H9 (cell line): Measurements from ENCODE around the gene ZBTB20. TPM values are rescaled to one million over a fixed set of nuclear protein-coding genes. Genes with fewer than 3 reads are reported as not detected.

ENCODE experiments used
- DNase-seq: peaks from one replicate; pipeline ENCODE4 v3.0.0-alpha.2; 2017
- H2AFZ ChIP-seq: one replicate; pipeline ENCODE4 v1.6.1; 2013; ENCODE audit warnings: mild to moderate bottlenecking, low read length, control low read depth, moderate library complexity
- H2AK5ac ChIP-seq: 2 replicates; pipeline ENCODE4 v1.6.1; 2013; ENCODE audit warnings: low read length, control low read depth, mixed read lengths; ENCODE audit not compliant: insufficient read length
- H2BK120ac ChIP-seq: one replicate; pipeline ENCODE4 v1.6.1; 2013; ENCODE audit warnings: low read depth, mild to moderate bottlenecking, low read length, control low read depth, inconsistent platforms; ENCODE audit not compliant: poor library complexity, severe bottlenecking
- H2BK12ac ChIP-seq: 2 replicates; pipeline ENCODE4 v1.6.1; 2013; ENCODE audit warnings: low read length, control low read depth, mixed read lengths, low read depth; ENCODE audit not compliant: insufficient read length
- H2BK15ac ChIP-seq: 2 replicates; pipeline ENCODE4 v1.6.1; 2013; ENCODE audit warnings: low read depth, low read length, control low read depth
- H2BK20ac ChIP-seq: one replicate; pipeline ENCODE4 v1.6.1; 2013; ENCODE audit warnings: low read depth, mild to moderate bottlenecking, low read length, control low read depth, inconsistent platforms; ENCODE audit not compliant: poor library complexity, severe bottlenecking
- H2BK5ac ChIP-seq: 2 replicates; pipeline ENCODE4 v1.6.1; 2013; ENCODE audit warnings: low read length, control low read depth, mixed read lengths; ENCODE audit not compliant: insufficient read length
- H3K14ac ChIP-seq: 2 replicates; pipeline ENCODE4 v1.6.1; 2013; ENCODE audit warnings: low read length, control low read depth; ENCODE audit not compliant: insufficient read depth
- H3K18ac ChIP-seq: 2 replicates; pipeline ENCODE4 v1.6.1; 2013; ENCODE audit warnings: low read depth, mild to moderate bottlenecking, mixed read lengths, low read length, control low read depth; ENCODE audit not compliant: insufficient read length
- H3K23ac ChIP-seq: 2 replicates; pipeline ENCODE4 v1.6.1; 2013; ENCODE audit warnings: low read length, control low read depth, mixed read lengths, low read depth; ENCODE audit not compliant: insufficient read length
- H3K23me2 ChIP-seq: 2 replicates; pipeline ENCODE4 v1.6.1; 2013; ENCODE audit warnings: low read depth, mild to moderate bottlenecking, mixed read lengths, low read length, control low read depth; ENCODE audit not compliant: insufficient read length, poor library complexity, severe bottlenecking
- H3K27ac ChIP-seq: 2 replicates; pipeline ENCODE4 v1.5.1; 2013; ENCODE audit warnings: low read length, control low read depth, mixed read lengths, low read depth; ENCODE audit not compliant: insufficient read length
- H3K27me3 ChIP-seq: 2 replicates; pipeline ENCODE4 v1.6.1; 2013; ENCODE audit warnings: low read length, control low read depth, inconsistent platforms; ENCODE audit not compliant: insufficient read depth
- H3K4ac ChIP-seq: 2 replicates; pipeline ENCODE4 v1.6.1; 2013; ENCODE audit warnings: low read depth, mild to moderate bottlenecking, control low read depth, inconsistent platforms, low read length, moderate library complexity
- H3K4me1 ChIP-seq: 2 replicates; pipeline ENCODE4 v1.6.1; 2013; ENCODE audit warnings: low read length, control low read depth, inconsistent platforms; ENCODE audit not compliant: insufficient read depth
- H3K4me2 ChIP-seq: 2 replicates; pipeline ENCODE4 v1.6.1; 2013; ENCODE audit warnings: low read length, control low read depth, mixed read lengths; ENCODE audit not compliant: insufficient read length, insufficient read depth
- H3K56ac ChIP-seq: 2 replicates; pipeline ENCODE4 v1.6.1; 2013; ENCODE audit warnings: low read depth, mild to moderate bottlenecking, mixed read lengths, low read length, control low read depth; ENCODE audit not compliant: insufficient read length
- H3K79me1 ChIP-seq: 2 replicates; pipeline ENCODE4 v1.6.1; 2013; ENCODE audit warnings: low read depth, mild to moderate bottlenecking, moderate library complexity, low read length, control low read depth, inconsistent platforms; ENCODE audit not compliant: insufficient read depth, poor library complexity, severe bottlenecking
- H3K79me2 ChIP-seq: 2 replicates; pipeline ENCODE4 v1.6.1; 2013; ENCODE audit warnings: low read length, control low read depth, inconsistent platforms; ENCODE audit not compliant: insufficient read depth
- H3K9ac ChIP-seq: 2 replicates; pipeline ENCODE4 v1.6.1; 2013; ENCODE audit warnings: low read length, control low read depth, mixed read lengths; ENCODE audit not compliant: insufficient read length; ENCODE audit errors: extremely low read depth
- H3K9me3 ChIP-seq: one replicate; pipeline ENCODE4 v1.6.1; 2013; ENCODE audit warnings: low read depth, low read length, inconsistent platforms; ENCODE audit not compliant: control insufficient read depth
- H3T11ph ChIP-seq: one replicate; pipeline ENCODE4 v1.6.1; 2013; ENCODE audit warnings: mild to moderate bottlenecking, low read length, control low read depth, inconsistent platforms
- H4K20me1 ChIP-seq: one replicate; pipeline ENCODE4 v1.6.1; 2013; ENCODE audit not compliant: control insufficient read depth, insufficient read length, insufficient read depth
- H4K5ac ChIP-seq: 2 replicates; pipeline ENCODE4 v1.6.1; 2013; ENCODE audit warnings: low read depth, mild to moderate bottlenecking, mixed read lengths, low read length, control low read depth; ENCODE audit not compliant: insufficient read length
- H4K8ac ChIP-seq: replicated peaks from 2 replicates; pipeline ENCODE4 v1.6.1; 2013; ENCODE audit warnings: low read length, control low read depth, mixed read lengths, low read depth; ENCODE audit not compliant: insufficient read length
- H4K91ac ChIP-seq: 2 replicates; pipeline ENCODE4 v1.6.1; 2013; ENCODE audit warnings: low read depth, mild to moderate bottlenecking, moderate library complexity, mixed read lengths, low read length, control low read depth; ENCODE audit not compliant: insufficient read length
- H3K27ac Mint-ChIP-seq, 3 experiments: 2 replicates in 2 of 3; 3 replicates in 1 of 3; pipeline ENCODE4 v1.8.0; 2020 to 2021; ENCODE audit warnings: mixed read lengths in 3 of 3, mild to moderate bottlenecking in 1 of 3, moderate library complexity in 1 of 3
- H3K27me3 Mint-ChIP-seq: 2 replicates; pipeline ENCODE4 v1.8.0; 2021; ENCODE audit warnings: low read depth, mild to moderate bottlenecking, moderate library complexity, mixed read lengths
- H3K36me3 Mint-ChIP-seq, 3 experiments: 2 replicates in 2 of 3; 3 replicates in 1 of 3; pipeline ENCODE4 v1.8.0; 2020 to 2021; ENCODE audit warnings: low read depth in 3 of 3, mixed read lengths in 3 of 3; ENCODE audit not compliant: insufficient read depth in 1 of 3
- H3K4me1 Mint-ChIP-seq, 2 experiments: 2 replicates each; pipeline ENCODE4 v1.8.0; 2020; ENCODE audit warnings: mixed read lengths in 2 of 2
- H3K4me3 Mint-ChIP-seq, 2 experiments: 2 replicates in 1 of 2; 3 replicates in 1 of 2; pipeline ENCODE4 v1.8.0; 2020 to 2021; ENCODE audit warnings: mild to moderate bottlenecking in 2 of 2, mixed read lengths in 2 of 2, moderate library complexity in 1 of 2
- H3K9me3 Mint-ChIP-seq, 2 experiments: 2 replicates in 1 of 2; 3 replicates in 1 of 2; pipeline ENCODE4 v1.8.0; 2020; ENCODE audit warnings: mild to moderate bottlenecking in 2 of 2, mixed read lengths in 2 of 2, moderate library complexity in 1 of 2
- WGBS: extraction: QIAGEN DNeasy Blood & Tissue Kit; methylation state at CpG from one replicate; pipeline ENCODE4 v1.1.7; 2013; ENCODE audit warnings: missing lambda C conversion rate, low lambda C conversion rate, mixed read lengths; ENCODE audit not compliant: insufficient read length; ENCODE audit errors: extremely low coverage; 5-methylcytosine and 5-hydroxymethylcytosine counted together
- total RNA-seq: library from RNA; stranded (reverse); gene quantifications from 2 replicates; pipeline ENCODE4 v1.2.1, GENCODE V29; 2021
- TF ChIP-seq, protein P1 (sequence below): fragments of 200-600 bp; sonication (generic); conservative IDR thresholded peaks from 3 replicates; pipeline ENCODE4 v1.8.0; 2021; ENCODE audit warnings: antibody characterized with exemption, mild to moderate bottlenecking

Gene ZBTB20
- total RNA-seq, 1 experiment from 2014 or later, result 0.70 TPM

GRCh38 chr3:114439284-114439683 is 707.8 kb downstream of the ZBTB20 start:
- Mint-ChIP-seq H3K27ac (no peak overlapping the region), H3K4me1 (peaks cover 4 to 6% of the 10 kb centered on the region in 2 experiments; a peak in 1 of 4 replicates), H3K4me3 (no peak overlapping the region), H3K36me3 (no peaks in the 10 kb centered on the region), H3K27me3 (no peaks in the 10 kb centered on the region), H3K9me3 (no peaks in the 10 kb centered on the region)
- no peak overlapping the region for H2BK20ac ChIP-seq
- no peak overlapping the region for H2AK5ac ChIP-seq
- H2BK120ac ChIP-seq, result no peak overlapping the region
- no peak overlapping the region for H3K23ac ChIP-seq
- H3K56ac ChIP-seq, result no peak overlapping the region
- H2BK15ac ChIP-seq, result no peak overlapping the region
- H3K4me1 ChIP-seq, result no peaks in the 10 kb centered on the region
- TF ChIP-seq, protein P1, sequence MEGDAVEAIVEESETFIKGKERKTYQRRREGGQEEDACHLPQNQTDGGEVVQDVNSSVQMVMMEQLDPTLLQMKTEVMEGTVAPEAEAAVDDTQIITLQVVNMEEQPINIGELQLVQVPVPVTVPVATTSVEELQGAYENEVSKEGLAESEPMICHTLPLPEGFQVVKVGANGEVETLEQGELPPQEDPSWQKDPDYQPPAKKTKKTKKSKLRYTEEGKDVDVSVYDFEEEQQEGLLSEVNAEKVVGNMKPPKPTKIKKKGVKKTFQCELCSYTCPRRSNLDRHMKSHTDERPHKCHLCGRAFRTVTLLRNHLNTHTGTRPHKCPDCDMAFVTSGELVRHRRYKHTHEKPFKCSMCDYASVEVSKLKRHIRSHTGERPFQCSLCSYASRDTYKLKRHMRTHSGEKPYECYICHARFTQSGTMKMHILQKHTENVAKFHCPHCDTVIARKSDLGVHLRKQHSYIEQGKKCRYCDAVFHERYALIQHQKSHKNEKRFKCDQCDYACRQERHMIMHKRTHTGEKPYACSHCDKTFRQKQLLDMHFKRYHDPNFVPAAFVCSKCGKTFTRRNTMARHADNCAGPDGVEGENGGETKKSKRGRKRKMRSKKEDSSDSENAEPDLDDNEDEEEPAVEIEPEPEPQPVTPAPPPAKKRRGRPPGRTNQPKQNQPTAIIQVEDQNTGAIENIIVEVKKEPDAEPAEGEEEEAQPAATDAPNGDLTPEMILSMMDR, result no peak
- DNase-seq, result no peak
- H3K79me1 ChIP-seq, result no peaks in the 10 kb centered on the region
- no peak overlapping the region for H4K91ac ChIP-seq
- no peak overlapping the region for H3K18ac ChIP-seq
- no peak overlapping the region for H3K9ac ChIP-seq
- no peak overlapping the region for H3K4me2 ChIP-seq
- H3K79me2 ChIP-seq, result no peaks in the 10 kb centered on the region
- H3T11ph ChIP-seq, result no peak overlapping the region
- WGBS, result no CpG with 5 or more reads among the region's 1 CpG
- no peak overlapping the region for H3K4ac ChIP-seq
- no peaks in the 10 kb centered on the region for H3K23me2 ChIP-seq
- H3K14ac ChIP-seq, result no peak overlapping the region
- no peaks in the 10 kb centered on the region for H4K20me1 ChIP-seq
- no peaks in the 10 kb centered on the region for H3K27me3 ChIP-seq
- no peak overlapping the region for H4K5ac ChIP-seq
- H2BK12ac ChIP-seq, result no peak overlapping the region
- H2BK5ac ChIP-seq, result no peak overlapping the region
- no peak overlapping the region for H4K8ac ChIP-seq
- H2AFZ ChIP-seq, result no peak overlapping the region
- no peak overlapping the region for H3K27ac ChIP-seq
- H3K9me3 ChIP-seq, result no peaks in the 10 kb centered on the region
